HG02885 (cell line): Measurements from ENCODE around the gene RPS14.
"Not testable (repeated sequence)": the region's sequence is repeated elsewhere in the genome, so short reads cannot be mapped to it uniquely, and the experiment has no call there.

ENCODE experiments used
- ATAC-seq: cut with Tn5 transposase; IDR thresholded peaks from one replicate; pipeline ENCODE4 v1.9.1; 2021; ENCODE audit warnings: mild to moderate bottlenecking; ENCODE audit not compliant: unreplicated experiment, poor library complexity

Gene RPS14

DNA sequence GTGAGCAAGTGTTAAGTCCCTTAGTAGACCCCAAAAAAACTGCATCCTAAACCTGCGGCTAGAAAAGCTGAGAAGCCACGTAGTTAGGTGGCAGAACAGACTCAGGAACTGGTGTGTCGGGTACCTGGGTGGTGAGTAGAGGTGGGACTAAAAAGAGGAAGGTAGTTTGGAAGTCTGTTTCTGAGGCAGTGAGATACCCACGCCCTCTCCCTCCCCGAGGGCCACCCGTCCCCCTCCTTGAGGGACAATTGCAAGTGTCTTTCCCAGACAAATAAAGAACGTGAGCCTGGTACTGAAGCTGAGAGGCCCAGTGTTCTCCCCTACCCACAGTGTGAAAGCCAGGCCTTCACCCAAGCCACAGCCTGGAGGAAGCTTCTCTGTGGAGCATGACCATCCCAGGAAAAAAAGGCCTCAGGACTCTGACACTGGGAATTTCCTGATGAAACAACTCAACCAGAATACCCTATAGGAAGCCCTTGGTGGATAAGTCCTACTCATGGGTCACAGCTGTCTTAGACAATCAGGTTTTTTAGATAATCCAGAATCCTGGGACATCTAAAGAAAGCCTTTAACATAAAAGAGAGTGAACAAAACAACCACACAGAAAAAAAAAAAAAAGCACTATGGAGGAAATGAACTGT, 29.8 kb downstream of the RPS14 start:
- peak; percentile 60 for ATAC-seq

DNA sequence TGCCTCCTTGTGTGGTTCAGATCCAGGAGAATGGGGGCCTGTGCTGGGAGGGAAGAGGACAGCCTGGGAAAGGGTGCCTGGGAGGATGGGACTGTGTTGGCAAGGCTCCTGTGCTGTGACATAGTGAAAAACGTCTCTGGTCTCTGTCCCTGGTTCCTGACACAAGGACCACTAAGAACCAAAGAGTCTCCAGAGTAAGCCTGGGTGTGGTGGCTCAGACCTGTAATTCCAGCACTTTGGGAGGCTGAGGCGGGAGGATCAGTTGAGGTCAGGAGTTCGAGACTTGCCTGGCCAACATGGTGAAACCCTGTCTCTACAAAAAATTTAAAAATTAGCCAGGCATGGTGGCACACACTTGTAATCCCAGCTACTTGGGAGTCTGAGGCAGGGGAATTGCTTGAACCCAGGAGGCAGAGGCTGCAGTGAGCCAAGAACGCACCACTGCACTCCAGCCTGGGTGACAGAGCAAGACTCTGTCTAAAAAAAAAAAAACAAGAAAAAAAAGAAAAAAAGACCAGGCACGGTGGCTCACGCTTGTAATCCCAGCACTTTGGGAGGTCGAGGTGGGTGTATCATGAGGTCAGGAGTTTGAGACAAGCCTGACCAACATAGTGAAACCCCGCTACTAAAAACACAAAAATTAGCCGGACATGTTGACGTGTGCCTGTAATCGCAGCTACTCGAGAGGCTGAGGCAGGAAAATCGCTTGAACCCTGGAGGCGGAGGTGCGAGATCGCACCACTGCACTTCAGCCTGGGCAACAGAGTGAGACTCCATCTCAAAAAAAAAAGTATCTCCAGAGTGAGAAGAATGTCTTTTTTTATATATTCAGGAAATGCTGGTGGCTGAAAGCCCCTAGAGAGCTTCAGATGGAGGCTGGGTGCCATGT, 35.4 kb downstream of the RPS14 start:
- not testable (repeated sequence) for ATAC-seq

DNA sequence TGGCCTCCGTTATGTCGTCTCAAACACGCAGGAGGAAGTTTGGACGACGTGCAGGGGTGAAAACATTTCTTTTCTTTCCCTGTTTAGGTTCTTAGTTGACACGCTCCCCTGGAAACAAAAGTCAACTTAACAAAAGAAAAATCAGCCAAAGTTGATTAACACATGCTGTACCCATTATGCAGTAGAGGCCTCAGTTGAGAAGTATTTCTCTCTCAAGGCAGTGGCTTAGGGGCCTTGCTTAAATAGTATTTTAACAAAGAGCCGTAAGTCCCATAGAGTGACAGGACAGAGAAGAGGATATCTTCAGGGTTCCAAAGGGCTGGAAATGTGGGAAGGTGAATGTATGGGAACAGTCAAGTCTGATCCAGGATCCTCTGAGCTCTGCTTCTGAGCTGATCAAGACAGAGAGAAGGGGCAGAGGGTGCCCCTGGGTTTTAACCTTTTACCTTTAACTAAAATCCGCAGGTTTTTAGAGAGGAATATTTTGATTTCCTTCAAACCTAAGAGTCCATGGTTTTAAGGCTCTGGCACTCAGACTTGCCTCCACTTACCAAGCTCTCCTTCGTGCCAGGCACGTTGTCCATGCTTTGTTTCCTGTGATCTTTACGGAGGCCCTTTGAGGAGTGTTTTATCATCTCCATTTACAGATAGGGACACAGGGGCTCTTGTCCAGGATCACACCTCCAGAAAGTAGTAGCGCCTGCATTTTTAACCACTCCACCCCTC, 36.2 kb downstream of the RPS14 start:
- ATAC-seq: no peak

DNA sequence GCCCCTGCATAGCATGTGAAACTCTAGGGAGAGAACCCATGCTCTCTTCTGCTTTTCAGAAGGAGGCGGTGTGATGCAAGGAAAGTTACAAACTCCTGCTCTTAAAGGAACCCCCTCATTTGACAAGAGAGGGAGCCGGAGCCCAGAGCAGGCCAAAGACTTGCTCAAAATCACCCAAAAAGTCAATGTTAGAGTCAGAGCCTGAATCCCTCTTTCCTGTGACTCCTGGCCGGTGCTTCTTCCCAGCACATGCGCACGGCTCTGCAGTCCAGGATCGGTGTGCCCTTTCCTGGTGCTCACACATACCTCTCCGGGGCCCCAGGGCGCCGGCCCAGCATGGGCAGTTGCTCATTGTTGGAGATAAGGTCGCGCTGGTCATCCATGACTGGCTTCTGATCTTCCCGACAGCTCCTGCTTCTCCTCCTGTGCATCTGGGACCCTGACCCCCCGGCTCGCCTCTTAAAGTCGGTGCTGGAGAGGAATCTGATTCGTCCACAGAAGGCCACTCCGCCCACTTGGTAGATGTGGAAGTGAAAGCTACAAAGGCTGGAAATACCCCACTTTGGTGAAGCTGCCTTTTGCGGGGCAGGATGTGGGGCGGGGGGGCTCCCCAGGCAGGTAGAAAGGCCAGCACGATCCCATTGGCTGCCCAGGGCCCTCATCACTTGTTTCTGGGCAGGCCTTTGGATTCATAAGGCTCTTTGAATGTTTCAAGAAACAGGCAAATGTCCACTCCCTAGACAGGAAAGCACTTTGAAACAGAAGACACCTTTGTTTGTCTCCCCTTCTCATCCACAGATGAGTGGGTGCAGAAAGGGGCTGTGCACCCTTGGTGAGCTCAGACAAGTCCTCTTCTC, 37.0 kb downstream of the RPS14 start, which contains the start of gene CD74:
Gene CD74 (minus strand): TSS at position 592 of the 857 bp plus-strand sequence. CDS start 161 bp downstream, at position 431.
- peak; percentile 79 for ATAC-seq

DNA sequence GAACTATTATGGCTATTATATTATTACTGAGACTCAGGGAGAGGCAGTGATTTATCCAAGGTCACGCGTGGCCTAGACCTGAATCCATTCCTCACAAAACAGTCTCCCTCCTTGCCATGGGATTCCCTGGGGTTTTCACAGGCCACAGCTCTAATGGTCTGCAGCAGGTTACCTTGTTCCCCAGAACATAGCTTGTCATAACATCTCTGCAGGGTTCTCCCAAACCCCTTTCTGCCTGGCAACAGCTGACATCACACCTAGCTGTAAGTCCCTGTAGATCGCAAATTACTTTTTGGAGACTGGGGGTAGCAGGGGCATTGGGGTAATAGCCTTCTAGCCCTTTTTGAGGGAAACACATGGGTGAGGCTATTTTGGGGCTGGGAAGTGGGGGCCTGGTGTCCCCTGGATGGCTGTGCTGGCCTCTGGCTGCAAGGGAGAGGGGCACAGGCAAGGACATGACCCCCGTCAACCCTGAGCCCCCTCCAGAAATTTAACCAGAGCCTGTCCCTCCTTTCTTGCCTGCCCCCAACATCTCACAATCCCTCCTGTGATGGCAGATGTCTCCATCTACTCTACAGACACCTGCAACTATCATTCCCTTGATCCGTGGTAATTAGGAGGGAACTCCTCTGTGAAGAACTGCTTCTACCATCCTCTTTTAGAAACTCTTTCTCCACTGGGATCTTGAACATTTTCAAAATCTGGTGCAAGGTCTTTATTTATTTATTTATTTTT, 38.1 kb downstream of the RPS14 start:
- no peak for ATAC-seq

DNA sequence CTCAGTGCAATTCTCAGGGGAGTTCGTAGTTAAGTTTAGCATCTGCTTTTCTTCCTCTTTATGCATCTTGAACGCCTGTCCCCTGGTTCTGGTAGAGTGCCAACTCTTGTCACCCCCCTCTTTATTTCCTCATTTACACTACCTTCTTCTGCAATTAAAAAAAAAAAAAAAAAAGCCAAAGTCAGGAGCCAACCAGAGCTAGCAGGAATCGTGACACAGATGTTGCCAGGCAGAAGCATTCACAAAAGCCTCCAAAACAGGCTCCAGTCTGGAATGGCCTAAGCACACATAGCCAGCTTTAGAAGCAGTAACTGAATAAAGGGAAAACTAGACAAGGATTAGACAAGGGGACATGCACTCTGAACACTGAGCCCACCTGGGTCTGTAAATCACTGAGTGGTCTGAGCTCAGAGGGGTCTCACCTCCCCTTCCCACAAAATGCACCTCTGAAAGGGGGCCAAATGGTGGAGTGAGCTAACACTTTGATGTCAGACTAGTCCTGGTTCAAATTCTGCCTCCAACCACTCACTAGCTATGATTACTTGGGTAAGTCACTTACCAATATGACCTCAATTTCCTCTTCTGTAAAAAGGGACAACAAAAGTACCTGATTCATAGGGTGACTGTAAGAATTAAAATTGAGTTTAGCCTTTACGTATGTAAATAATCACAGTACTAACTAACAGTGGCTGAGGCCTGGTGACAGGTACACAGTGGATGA, 38.9 kb downstream of the RPS14 start:
- ATAC-seq: no peak

DNA sequence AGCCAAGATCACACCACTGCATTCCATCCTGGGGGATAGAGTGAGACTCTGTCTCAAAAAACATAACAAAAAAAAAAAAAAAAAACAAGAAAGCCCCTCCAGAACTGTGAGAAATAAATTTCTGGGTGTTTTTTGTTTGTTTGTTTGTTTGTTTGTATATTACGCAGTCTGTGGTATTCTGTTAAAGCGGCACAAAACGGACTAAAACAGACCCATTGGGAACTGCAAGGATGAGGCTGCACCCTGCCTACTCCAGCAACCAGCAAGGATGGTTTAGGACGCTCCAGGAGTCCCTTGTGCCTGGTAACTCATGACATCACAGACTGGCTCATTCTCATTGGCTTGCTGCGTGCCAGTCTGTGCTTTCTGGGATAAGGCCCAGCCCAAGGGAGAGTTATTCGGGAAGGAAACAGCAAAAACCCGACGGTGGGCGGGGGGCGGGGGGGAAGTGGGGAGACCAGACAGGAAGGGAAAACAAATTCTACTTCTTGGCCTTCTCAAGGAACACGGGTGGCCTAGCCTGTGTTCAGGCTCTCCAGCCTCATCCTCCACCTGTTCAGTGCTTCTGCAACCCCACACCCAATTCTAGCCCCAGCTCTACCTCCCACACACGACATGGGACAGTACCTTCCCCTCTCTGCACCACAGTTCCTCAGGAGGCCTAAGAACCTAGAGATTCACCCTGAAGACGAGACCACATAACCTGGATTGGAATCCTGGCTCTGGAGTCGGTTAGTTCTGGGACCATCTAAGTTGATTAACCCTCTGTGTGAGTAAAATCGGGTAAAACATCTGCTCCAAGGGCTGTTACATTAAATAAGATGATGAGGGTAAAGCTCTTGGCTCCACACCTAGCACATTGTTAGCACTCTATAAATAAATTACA, 39.7 kb downstream of the RPS14 start:
- peak; percentile 40 for ATAC-seq

DNA sequence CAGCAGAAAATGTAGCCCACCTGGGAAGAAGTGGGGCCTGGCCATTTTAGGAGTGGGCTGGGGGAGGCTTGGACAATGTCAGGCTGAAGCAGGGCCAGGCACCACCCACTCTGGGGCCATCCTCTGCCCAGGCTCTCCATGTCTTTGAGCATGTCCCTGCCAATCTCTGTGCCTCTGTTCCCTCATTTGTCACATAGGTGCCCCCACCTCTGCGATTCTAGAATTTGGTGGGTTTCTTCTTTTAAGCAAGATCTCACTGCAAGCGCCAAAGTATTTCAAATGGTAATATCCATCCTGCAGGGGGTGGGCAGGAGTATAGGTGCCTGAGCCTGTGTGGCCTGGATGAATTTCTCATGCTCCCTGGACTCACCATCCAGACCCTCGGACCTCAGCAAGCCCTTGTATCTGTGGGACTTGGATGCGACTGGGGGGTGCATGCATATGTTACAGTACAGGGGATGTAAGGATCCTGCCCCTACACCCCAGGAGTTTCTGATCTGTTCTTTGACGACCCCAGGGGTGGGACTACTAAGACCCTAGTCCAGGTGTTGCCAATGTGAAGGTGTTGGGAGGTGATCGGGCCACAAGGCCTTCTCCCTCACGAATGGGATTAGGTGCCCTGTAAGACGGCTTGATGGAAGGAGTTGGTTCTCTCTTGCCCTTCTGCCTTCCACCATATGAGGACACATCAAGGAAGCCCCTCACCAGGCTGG, 41.2 kb downstream of the RPS14 start:
- no peak for ATAC-seq

DNA sequence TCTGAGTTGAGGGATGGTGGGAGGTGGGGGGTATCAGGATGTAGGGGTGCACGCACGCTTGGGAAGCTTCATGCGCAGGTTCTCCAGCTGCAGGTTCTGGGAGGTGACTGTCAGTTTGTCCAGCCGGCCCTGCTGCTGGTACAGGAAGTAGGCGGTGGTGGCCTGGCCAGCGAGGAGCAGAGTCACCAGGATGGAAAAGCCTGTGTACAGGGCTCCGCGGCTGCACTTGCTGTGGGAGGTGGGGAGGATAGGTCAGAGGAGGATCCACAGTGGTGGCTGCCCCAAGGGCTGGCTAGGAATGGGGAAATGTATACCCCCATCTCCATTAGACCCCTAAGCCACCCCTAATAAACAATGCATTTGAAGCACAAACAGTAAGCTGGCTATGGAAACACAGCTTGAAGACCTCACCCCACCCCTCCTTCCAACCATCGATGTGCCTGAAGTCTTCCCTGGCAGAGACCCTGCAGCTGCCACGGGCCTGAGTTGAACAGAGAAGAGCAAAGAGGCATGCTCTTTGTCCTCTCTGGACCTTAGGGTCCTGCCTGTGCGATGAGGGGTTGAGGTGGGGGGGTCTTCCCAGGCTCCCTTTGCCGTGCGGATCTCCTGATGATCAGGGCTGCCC, 42.3 kb downstream of the RPS14 start:
- no peak for ATAC-seq

DNA sequence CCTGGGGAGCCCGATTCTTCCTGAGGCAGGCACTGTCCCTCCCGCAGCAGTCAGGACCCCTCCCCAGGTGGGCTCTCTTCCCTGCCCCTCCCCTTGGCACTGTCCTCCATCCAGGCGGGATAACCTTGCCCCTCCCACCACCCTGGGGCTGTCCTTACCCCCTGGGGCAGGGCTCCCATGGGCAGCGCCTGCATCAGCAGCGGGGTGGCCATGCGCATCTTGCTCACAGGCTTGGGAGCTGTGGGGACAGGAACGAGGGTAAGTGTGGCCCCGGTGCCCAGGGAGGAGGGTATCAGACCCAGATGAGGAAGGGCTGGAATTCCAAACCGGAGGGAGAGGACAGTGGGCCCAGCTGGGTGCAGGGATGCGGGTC, 42.8 kb downstream of the RPS14 start:
- no peak for ATAC-seq

DNA sequence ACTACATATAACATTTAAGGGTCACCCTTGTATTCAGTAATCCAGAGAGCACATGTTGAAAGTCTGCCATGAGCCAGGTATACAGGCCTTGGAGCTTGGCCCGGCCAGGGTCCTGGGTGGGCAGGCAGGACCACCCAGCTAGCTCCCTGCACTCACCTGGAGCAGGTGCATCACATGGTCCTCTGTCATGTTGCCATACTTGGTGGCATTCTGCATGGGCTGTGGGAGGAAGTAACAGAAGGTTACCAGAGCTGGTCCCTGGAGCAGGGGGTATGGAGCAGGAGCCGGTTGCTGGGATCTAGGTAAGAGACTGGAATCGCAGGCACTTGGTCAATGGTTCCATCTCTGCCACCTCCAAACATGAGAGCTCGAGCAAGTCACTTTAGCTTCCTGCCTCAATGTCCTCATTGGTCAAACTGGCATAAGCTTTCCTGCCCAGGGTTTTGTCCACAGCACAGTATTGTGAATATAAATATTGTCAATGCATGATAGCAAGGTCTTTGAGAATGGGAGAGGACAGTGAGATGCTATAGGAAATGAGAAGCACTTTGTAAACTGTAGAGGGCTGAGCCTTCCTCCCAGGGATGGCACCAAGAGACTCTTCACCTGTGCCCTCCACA, 43.3 kb downstream of the RPS14 start:
- no peak for ATAC-seq

DNA sequence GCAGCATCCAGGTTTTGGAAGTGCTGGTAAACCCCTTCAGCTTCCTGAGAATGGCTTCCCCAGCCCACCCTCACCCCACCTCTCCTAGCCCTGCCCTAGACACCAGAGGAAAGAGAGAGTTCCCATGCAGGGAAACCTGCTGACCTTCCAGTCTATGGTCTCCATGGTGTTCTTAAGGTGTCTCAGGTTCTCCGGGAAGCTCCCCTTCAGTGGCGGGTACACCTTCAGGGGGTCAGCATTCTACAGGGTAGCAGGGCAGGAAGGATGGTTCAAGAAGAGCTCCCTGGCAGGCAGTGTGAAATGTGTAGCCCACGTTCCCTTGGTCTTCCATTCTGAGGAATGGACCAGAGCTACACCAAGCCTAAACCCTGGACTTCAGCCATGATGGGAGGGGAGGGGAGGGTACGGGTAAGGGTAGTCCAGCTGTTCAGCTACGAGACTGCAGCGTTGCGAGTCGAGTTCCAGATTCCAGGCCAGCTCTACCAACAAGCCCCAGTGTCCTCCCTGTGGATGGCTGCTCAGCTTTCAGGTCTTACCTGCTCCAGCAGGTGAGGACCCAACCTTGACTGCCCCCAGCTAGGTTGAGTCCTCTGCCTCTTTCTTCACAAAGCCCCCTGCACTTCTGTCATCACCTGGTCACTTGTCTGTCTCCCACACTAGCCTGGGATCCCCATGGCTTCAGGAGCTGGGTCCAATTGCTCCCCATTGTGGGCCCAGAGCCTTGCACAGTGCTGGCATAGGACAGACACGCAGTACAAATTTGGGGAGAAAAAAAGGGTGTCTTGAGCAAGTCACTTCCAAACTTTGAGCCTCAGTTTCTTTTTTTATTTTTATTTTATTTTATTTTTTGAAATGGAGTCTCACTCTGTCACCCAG, 44.4 kb downstream of the RPS14 start:
- no peak for ATAC-seq

DNA sequence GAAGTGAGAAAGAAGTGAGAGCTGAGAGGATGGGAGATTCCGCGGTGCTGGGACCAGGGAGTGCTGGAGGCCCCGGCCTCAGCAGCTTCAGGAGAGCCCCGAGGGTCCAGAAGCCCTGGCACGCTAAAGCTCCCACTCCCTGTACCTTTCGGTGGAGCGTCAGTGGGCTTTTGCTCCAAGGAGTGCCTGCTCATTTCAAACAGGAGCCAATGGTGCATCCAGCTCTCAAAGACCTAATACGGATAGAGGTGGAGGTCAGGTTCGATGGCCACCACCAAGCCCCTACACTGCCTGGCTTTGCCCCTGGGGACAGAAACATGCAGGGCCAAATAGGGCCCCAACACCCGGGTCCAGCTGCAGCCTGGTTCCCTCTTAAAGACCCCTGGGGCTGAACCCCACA, 45.0 kb downstream of the RPS14 start:
- no peak for ATAC-seq

DNA sequence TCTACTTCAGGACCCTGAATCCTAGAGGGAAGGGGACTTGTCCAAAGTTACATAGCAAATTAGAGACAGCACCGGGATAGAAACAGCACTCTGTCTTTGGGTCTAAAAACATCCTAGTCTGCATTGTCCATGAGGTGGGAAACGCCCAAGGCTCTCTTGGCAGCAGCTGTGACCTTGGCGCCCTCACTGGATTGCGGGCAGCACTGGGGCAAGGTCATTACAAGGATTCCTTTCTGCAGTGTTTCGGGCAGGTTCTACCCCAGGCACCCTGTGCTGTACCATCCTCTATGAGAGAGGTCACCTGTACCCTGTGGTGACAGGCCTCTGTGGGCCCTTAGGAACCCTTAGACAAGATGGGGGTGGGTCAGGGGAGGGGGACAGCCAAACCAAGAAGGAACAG, 45.4 kb downstream of the RPS14 start:
- no peak for ATAC-seq

DNA sequence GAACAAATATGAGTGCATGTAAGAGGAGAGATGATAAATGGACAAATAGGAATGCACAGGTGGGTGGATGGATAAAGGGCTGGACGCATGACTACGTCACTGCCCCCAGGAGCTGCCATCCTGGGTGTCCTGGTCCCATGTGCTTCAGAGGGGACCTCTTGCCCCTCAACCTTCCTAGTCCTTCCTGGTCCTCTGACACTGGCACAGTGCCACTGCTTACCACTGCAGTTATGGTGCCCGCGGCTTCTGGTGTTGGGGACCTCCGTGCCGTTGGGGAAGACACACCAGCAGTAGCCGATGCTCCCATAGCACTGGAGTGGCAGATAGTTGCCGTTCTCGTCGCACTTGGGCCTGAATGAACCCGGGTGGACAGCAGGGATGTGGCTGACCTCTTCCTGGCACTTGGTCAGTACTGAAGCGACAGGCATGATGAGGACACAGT, 46.6 kb downstream of the RPS14 start:
- no peak for ATAC-seq
